ENCODE measurements around the gene TGFBRAP1. TPM values are rescaled to one million over a fixed set of nuclear protein-coding genes. Genes with fewer than 3 reads are reported as not detected.

The TGFBRAP1 gene
- total and polyA plus RNA-seq, 9 of the 15 experiments (the other 6 are each of a cell fraction or from before 2014, with no cell fraction given), result 3.7 to 18.0 (median 11.0) TPM

- no peak for TF ChIP-seq FOXK1 (CRISPR knock-in tag; IDR thresholded peaks at IDR 0.05; ENCODE audit: borderline replicate concordance)
- peak; percentile 58; the same call in 1 of the 2 replicates for TF ChIP-seq ZNF740 (CRISPR knock-in tag; IDR thresholded peaks at IDR 0.05)
- no peak for TF ChIP-seq ZNF740 (tag; IDR thresholded peaks at IDR 0.05)
- TF ChIP-seq FOXP4 (CRISPR knock-in tag; IDR thresholded peaks at IDR 0.05; ENCODE audit: borderline replicate concordance), result no peak
- no peak for TF ChIP-seq TRIM28 (IDR thresholded peaks at IDR 0.05)
- TF ChIP-seq PYGO2 (tag; IDR thresholded peaks at IDR 0.05), result no peak
- no peak for TF ChIP-seq SP1 (CRISPR knock-in tag; IDR thresholded peaks at IDR 0.05)
- TF ChIP-seq MTA1 (IDR thresholded peaks at IDR 0.05; ENCODE audit: borderline replicate concordance), result no peak
- TF ChIP-seq SRF (CRISPR knock-in tag; IDR thresholded peaks at IDR 0.05), result no peak
- no peak for TF ChIP-seq BACH1 (tag; IDR thresholded peaks at IDR 0.05)
- no peak for TF ChIP-seq ZBTB7A (IDR thresholded peaks at IDR 0.05; ENCODE audit: borderline replicate concordance, control insufficient read depth, low read depth, low read length)
- no peak for TF ChIP-seq MEF2A (IDR thresholded peaks at IDR 0.05; ENCODE audit: control insufficient read depth, low read depth, low read length)
- no peak for TF ChIP-seq YBX1 (IDR thresholded peaks at IDR 0.05)
- TF ChIP-seq U2AF1 (optimal IDR thresholded peaks at IDR 0.05; ENCODE audit: low read depth, low read length), result no peak
- TF ChIP-seq PCBP2 (IDR thresholded peaks at IDR 0.05; ENCODE audit: low read depth, low read length, poor library complexity, severe bottlenecking), result no peak
- TF ChIP-seq NKRF (IDR thresholded peaks at IDR 0.05; ENCODE audit: borderline replicate concordance), result 0 out of 2 replicates have a peak, but pooled peaks have one; percentile 25
- TF ChIP-seq CHD4 (IDR thresholded peaks at IDR 0.05; ENCODE audit: insufficient read depth, insufficient replicate concordance, low read depth, low read length, poor library complexity, severe bottlenecking), result no peak
- TF ChIP-seq MYC (IDR thresholded peaks at IDR 0.05; ENCODE audit: low read depth, low read length), result peak; percentile 12; the same call in 1 of the 2 replicates
- no peak for TF ChIP-seq MYC (CRISPR knock-in tag; IDR thresholded peaks at IDR 0.05; ENCODE audit: borderline replicate concordance, low read depth)
- no peak for TF ChIP-seq LCOR (CRISPR knock-in tag; IDR thresholded peaks at IDR 0.05)
- no peak for TF ChIP-seq HOXB6 (CRISPR knock-in tag; IDR thresholded peaks at IDR 0.05; ENCODE audit: borderline replicate concordance)
- TF ChIP-seq GATAD2A (IDR thresholded peaks at IDR 0.05), result no peak
- peak; percentile 62; the same call in 1 of the 2 replicates for TF ChIP-seq BHLHE40 (IDR thresholded peaks at IDR 0.05; ENCODE audit: low read length)
- TF ChIP-seq SRSF3 (IDR thresholded peaks at IDR 0.05; ENCODE audit: insufficient read depth, low read length), result no peak
- TF ChIP-seq POLR3A (IDR thresholded peaks at IDR 0.05; ENCODE audit: borderline replicate concordance, extremely low read depth, insufficient read depth, insufficient read length), result no peak
- no peak for TF ChIP-seq ARHGAP35 (IDR thresholded peaks at IDR 0.05; ENCODE audit: partially characterized antibody)
Measured at GRCh38 chr2:105329197-105329554, 359 bp downstream of the TGFBRAP1 start (continued).
